Measurements from ENCODE around the gene TREM2. TPM values are rescaled to one million over a fixed set of nuclear protein-coding genes. Genes with fewer than 3 reads are reported as not detected.
"Not testable (repeated sequence)": the region's sequence is repeated elsewhere in the genome, so short reads cannot be mapped to it uniquely, and the experiment has no call there.

Gene TREM2
- total and polyA plus RNA-seq, 5 donors = 1.2 to 4.1 (median 2.3) TPM

- no peak overlapping the region for H3K27ac ChIP-seq (ENCODE audit: low read length)
- intact Hi-C loops (cut with DNase I) = no loop called here
- no peak overlapping the region for H3K4me3 ChIP-seq (ENCODE audit: low read length)
- DNase-seq = no peak
- ATAC-seq = no peak
- 64% methylated on average over 4 of the region's 4 CpGs for whole genome bisulfite sequencing
- H3K4me1 ChIP-seq (ENCODE audit: control insufficient read depth, insufficient read depth, low read length) = no peaks in the 10 kb centered on the region
- H3K27me3 ChIP-seq (ENCODE audit: control insufficient read depth, insufficient read depth) = no peaks in the 10 kb centered on the region
- H3K9me3 ChIP-seq (ENCODE audit: control insufficient read depth, low read length) = no peaks in the 10 kb centered on the region
These were observed 9.5 kb downstream of the TREM2 start for GRCh38 chr6:41153451-41153850.

GRCh38 chr6:41150671-41151070 is 12.2 kb downstream of the TREM2 start:
- no peak overlapping the region for H3K27ac ChIP-seq (ENCODE audit: low read length)
- H3K27me3 ChIP-seq (ENCODE audit: control insufficient read depth, insufficient read depth) = no peaks in the 10 kb centered on the region
- intact Hi-C loops (cut with DNase I) = no loop called here
- WGBS = 94% methylated on average over 1 of the region's 1 CpG
- DNase-seq (no peak), ATAC-seq (no peak)
- H3K4me3 ChIP-seq (ENCODE audit: low read length) = no peak overlapping the region
- no peaks in the 10 kb centered on the region for H3K4me1 ChIP-seq (ENCODE audit: control insufficient read depth, insufficient read depth, low read length)
- H3K9me3 ChIP-seq (ENCODE audit: control insufficient read depth, low read length) = no peaks in the 10 kb centered on the region

GRCh38 chr6:41147917-41148316 is 15.0 kb downstream of the TREM2 start:
- intact Hi-C loops (cut with DNase I) = no loop called here
- Histone ChIP-seq H3K4me1 (ENCODE audit: control insufficient read depth, insufficient read depth, low read length) (no peaks in the 10 kb centered on the region), H3K9me3 (ENCODE audit: control insufficient read depth, low read length) (no peaks in the 10 kb centered on the region), H3K27me3 (ENCODE audit: control insufficient read depth, insufficient read depth) (no peaks in the 10 kb centered on the region), H3K4me3 (ENCODE audit: low read length) (no peak overlapping the region), H3K27ac (ENCODE audit: low read length) (no peak overlapping the region)
- 98% methylated on average over 1 of the region's 1 CpG for WGBS
- DNase-seq (no peak), ATAC-seq (no peak)

- no peak for ATAC-seq
- H3K27ac ChIP-seq (ENCODE audit: low read length) = no peak overlapping the region
- H3K4me3 ChIP-seq (ENCODE audit: low read length) = no peak overlapping the region
- no peaks in the 10 kb centered on the region for H3K4me1 ChIP-seq (ENCODE audit: control insufficient read depth, insufficient read depth, low read length)
- DNase-seq = no peak
- intact Hi-C loops (cut with DNase I) = no loop called here
- H3K9me3 ChIP-seq (ENCODE audit: control insufficient read depth, low read length) = no peaks in the 10 kb centered on the region
- no peaks in the 10 kb centered on the region for H3K27me3 ChIP-seq (ENCODE audit: control insufficient read depth, insufficient read depth)
These were observed 26.0 kb downstream of the TREM2 start for GRCh38 chr6:41136911-41137310.

GRCh38 chr6:41135062-41135832 is 27.7 kb downstream of the TREM2 start:
- Histone ChIP-seq H3K4me1 (ENCODE audit: control insufficient read depth, insufficient read depth, low read length) (no peaks in the 10 kb centered on the region), H3K9me3 (ENCODE audit: control insufficient read depth, low read length) (no peaks in the 10 kb centered on the region), H3K27ac (ENCODE audit: low read length) (no peak overlapping the region), H3K27me3 (ENCODE audit: control insufficient read depth, insufficient read depth) (no peaks in the 10 kb centered on the region), H3K4me3 (ENCODE audit: low read length) (no peak overlapping the region)
- DNase-seq = no peak
- intact Hi-C loops (cut with DNase I) = no loop called here
- whole genome bisulfite sequencing = 89% methylated on average over 3 of the region's 3 CpGs
- ATAC-seq = no peak

- H3K4me3 ChIP-seq (ENCODE audit: low read length) = no peak overlapping the region
- ATAC-seq = no peak
- no peak for DNase-seq
These were observed 30.7 kb downstream of the TREM2 start for GRCh38 chr6:41132254-41132653.

GRCh38 chr6:41125282-41125681 is 37.6 kb downstream of the TREM2 start:
- ATAC-seq (no peak), DNase-seq (no peak)
- Histone ChIP-seq H3K4me1 (ENCODE audit: control insufficient read depth, insufficient read depth, low read length) (no peaks in the 10 kb centered on the region), H3K27ac (ENCODE audit: low read length) (no peak overlapping the region), H3K9me3 (ENCODE audit: control insufficient read depth, low read length) (no peaks in the 10 kb centered on the region), H3K4me3 (ENCODE audit: low read length) (no peak overlapping the region), H3K27me3 (ENCODE audit: control insufficient read depth, insufficient read depth) (no peaks in the 10 kb centered on the region)
- WGBS = 98% methylated on average over 3 of the region's 3 CpGs
- intact Hi-C loops (cut with DNase I) = no loop called here

More at GRCh38 chr6:41132254-41132653, 30.7 kb downstream of the TREM2 start:
- intact Hi-C loops (cut with DNase I) = no loop called here
- 75% methylated on average over 2 of the region's 2 CpGs for WGBS
- Histone ChIP-seq H3K27ac (ENCODE audit: low read length) (no peak overlapping the region), H3K4me1 (ENCODE audit: control insufficient read depth, insufficient read depth, low read length) (no peaks in the 10 kb centered on the region), H3K9me3 (ENCODE audit: control insufficient read depth, low read length) (no peaks in the 10 kb centered on the region), H3K27me3 (ENCODE audit: control insufficient read depth, insufficient read depth) (no peaks in the 10 kb centered on the region)

- DNase-seq = no peak
- no peak for ATAC-seq
- intact Hi-C loops (cut with DNase I) = no loop called here
- Histone ChIP-seq H3K27me3 (ENCODE audit: control insufficient read depth, insufficient read depth) (no peaks in the 10 kb centered on the region), H3K4me1 (ENCODE audit: control insufficient read depth, insufficient read depth, low read length) (no peaks in the 10 kb centered on the region), H3K4me3 (ENCODE audit: low read length) (no peak overlapping the region), H3K9me3 (ENCODE audit: control insufficient read depth, low read length) (no peaks in the 10 kb centered on the region), H3K27ac (ENCODE audit: low read length) (no peak overlapping the region)
- WGBS = 84% methylated on average over 1 of the region's 1 CpG
These were observed 40.0 kb downstream of the TREM2 start for GRCh38 chr6:41122918-41123317.

- H3K4me3 ChIP-seq (ENCODE audit: low read length) = no peak overlapping the region
- no peaks in the 10 kb centered on the region for H3K27me3 ChIP-seq (ENCODE audit: control insufficient read depth, insufficient read depth)
- intact Hi-C loops (cut with DNase I) = no loop called here
- DNase-seq (no peak), ATAC-seq (no peak)
- H3K27ac ChIP-seq (ENCODE audit: low read length) = no peak overlapping the region
- no peaks in the 10 kb centered on the region for H3K4me1 ChIP-seq (ENCODE audit: control insufficient read depth, insufficient read depth, low read length)
- H3K9me3 ChIP-seq (ENCODE audit: control insufficient read depth, low read length) = no peaks in the 10 kb centered on the region
- WGBS = 94% methylated on average over 1 of the region's 1 CpG
These were observed 40.5 kb downstream of the TREM2 start for GRCh38 chr6:41122373-41122772.

GRCh38 chr6:41120058-41120457 is 42.9 kb downstream of the TREM2 start:
- H3K9me3 ChIP-seq (ENCODE audit: control insufficient read depth, low read length) = no peaks in the 10 kb centered on the region
- 92% methylated on average over 1 of the region's 1 CpG for WGBS
- H3K27me3 ChIP-seq (ENCODE audit: control insufficient read depth, insufficient read depth) = no peaks in the 10 kb centered on the region
- DNase-seq (no peak), ATAC-seq (no peak)
- intact Hi-C loops (cut with DNase I) = no loop called here
- H3K27ac ChIP-seq (ENCODE audit: low read length) = no peak overlapping the region
- H3K4me3 ChIP-seq (ENCODE audit: low read length) = no peak overlapping the region
- H3K4me1 ChIP-seq (ENCODE audit: control insufficient read depth, insufficient read depth, low read length) = no peaks in the 10 kb centered on the region

- H3K4me3 ChIP-seq (ENCODE audit: low read length) = no peak overlapping the region
- no peak overlapping the region for H3K27ac ChIP-seq (ENCODE audit: low read length)
- intact Hi-C loops (cut with DNase I) = no loop called here
- no peaks in the 10 kb centered on the region for H3K27me3 ChIP-seq (ENCODE audit: control insufficient read depth, insufficient read depth)
- no peaks in the 10 kb centered on the region for H3K9me3 ChIP-seq (ENCODE audit: control insufficient read depth, low read length)
- no peak for ATAC-seq
- WGBS = 68% methylated on average over 1 of the region's 1 CpG
- H3K4me1 ChIP-seq (ENCODE audit: control insufficient read depth, insufficient read depth, low read length) = no peaks in the 10 kb centered on the region
- no peak for DNase-seq
These were observed 43.4 kb downstream of the TREM2 start for GRCh38 chr6:41119508-41119907.

GRCh38 chr6:41115027-41115426 is 47.9 kb downstream of the TREM2 start:
- H3K27ac ChIP-seq (ENCODE audit: low read length); H3K9me3 ChIP-seq (ENCODE audit: control insufficient read depth, low read length); H3K27me3 ChIP-seq (ENCODE audit: control insufficient read depth, insufficient read depth); ATAC-seq; DNase-seq; intact Hi-C loops (cut with DNase I); H3K4me3 ChIP-seq (ENCODE audit: low read length); H3K4me1 ChIP-seq (ENCODE audit: control insufficient read depth, insufficient read depth, low read length): not testable (repeated sequence)
- WGBS = 89% methylated on average over 2 of the region's 2 CpGs

Measured in right cardiac atrium (tissue), 5 donors.